SK-N-SH treated with all-trans-retinoic acid at 6 μM for 48 hours (cell line): ENCODE measurements around the gene SLC25A11.

Experiments
- GLIS3 ChIP-seq: fragments of 250-450 bp; sonication (Bioruptor Pico); IDR thresholded peaks from 2 replicates; pipeline ENCODE4 v1.5.0; 2020; ENCODE audit warnings: mild to moderate bottlenecking, moderate library complexity
- PATZ1 ChIP-seq: fragments of 250-450 bp; sonication (Bioruptor Pico); IDR thresholded peaks from 2 replicates; pipeline ENCODE4 v1.8.0; 2020; ENCODE audit warnings: mild to moderate bottlenecking, moderate library complexity, borderline replicate concordance
- SNAI2 ChIP-seq: fragments of 250-450 bp; sonication (Bioruptor Pico); IDR thresholded peaks from 2 replicates; pipeline ENCODE4 v1.5.0; 2020; ENCODE audit warnings: mild to moderate bottlenecking, moderate library complexity
- ZC3H10 ChIP-seq: fragments of 250-450 bp; sonication (Bioruptor Pico); IDR thresholded peaks from 2 replicates; pipeline ENCODE4 v1.5.1; 2021; ENCODE audit warnings: mild to moderate bottlenecking, moderate library complexity
- ZFP30 ChIP-seq: fragments of 450-650 bp; formaldehyde crosslinking; IDR thresholded peaks from 2 replicates; pipeline ENCODE4 v1.5.0; 2022; ENCODE audit warnings: mild to moderate bottlenecking, moderate library complexity

- TF ChIP-seq PATZ1 (CRISPR knock-in tag) (no peak), ZC3H10 (CRISPR knock-in tag) (no peak), SNAI2 (CRISPR knock-in tag) (no peak), GLIS3 (CRISPR knock-in tag) (no peak), ZFP30 (CRISPR knock-in tag) (no peak)
Measured at GRCh38 chr17:4966844-4967538, 27.1 kb upstream of the SLC25A11 start.
